GM19395 (cell line): ENCODE measurements around the gene TTYH3.
"Not testable (repeated sequence)": the region's sequence is repeated elsewhere in the genome, so short reads cannot be mapped to it uniquely, and the experiment has no call there.

ENCODE experiments used
- ATAC-seq: cut with Tn5 transposase; IDR thresholded peaks from one replicate; pipeline ENCODE4 v1.9.1; 2021; ENCODE audit warnings: mild to moderate bottlenecking, moderate library complexity; ENCODE audit not compliant: unreplicated experiment

The TTYH3 gene

DNA sequence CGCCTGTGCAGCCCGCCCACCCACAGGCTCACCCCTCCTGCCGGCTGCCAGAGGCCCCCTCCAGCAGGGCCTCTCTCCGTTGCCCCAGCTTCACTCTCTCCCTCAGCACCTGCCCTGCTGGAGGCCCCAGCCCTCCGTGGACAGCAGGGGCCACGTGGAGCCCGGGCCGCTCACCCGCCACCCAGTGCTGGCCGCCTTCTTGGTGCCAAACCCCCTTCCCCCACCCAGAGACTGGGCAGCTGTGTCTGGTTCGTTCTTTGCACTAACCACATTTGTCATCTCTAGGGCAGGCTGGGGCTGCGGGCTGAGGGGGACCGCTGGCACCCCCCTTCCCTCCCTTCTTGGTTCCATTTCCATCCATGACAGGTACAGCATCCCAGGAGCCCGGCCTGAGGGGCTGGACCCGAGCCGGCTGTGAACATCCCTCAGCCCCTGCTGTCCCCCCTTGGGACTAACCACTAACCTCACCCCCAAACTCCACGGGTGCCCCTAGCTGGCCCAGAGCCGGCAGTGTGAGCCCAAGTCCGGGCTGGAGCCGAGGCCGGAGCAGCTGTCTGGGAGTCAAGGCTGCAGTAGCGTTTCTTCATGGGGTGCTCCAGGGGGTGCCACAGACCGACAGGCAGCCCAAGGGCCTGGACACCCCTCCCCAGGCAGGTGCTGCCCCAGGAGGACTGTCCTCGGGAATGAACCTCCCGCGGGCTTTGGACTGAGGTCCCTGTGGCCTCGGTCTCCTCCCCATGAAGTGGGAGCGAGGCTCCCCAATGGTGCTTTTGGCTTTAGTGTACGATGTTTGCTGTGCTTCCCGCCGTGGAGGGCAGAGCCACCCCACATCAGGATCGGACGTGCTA lies 30.7 kb downstream of the TTYH3 start:
- ATAC-seq = no peak

DNA sequence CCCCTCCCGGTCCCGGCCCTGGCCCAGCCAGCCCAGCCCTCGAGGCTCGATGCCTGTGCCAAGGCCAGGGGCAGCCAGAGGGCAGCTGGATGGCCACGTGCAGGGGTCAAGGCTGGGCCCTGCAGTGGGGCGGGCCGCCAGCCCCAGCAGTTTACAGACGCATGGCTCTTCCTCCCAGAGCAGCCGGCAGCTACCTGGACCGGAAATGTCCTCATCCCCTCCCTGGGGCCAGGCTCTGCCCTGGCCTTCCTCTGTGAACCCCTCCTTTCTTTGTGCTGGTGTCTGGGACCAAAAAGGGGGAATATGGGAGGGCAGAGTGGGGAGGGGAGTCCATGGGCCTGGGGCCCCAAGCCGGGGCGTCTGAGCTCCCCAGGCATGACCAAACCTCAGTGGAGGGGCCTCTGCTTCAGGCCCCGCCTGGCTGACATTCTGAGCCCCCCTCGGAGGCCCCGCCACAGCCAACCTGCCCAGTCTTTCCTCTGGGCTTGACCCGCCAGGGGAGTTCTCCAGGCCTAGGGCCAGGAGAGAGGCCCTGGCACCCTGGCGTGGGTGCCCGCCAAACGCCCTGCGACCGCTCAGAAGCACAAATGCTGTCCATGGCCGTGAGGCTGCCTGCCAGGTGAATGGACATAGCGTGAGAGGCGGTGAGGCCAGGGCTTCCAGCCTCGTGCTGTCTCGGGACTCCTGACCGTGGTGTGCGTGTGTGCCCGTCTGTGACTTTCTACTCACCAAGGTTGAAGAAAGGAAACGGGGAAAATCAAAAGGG lies 31.5 kb downstream of the TTYH3 start:
- no peak for ATAC-seq

DNA sequence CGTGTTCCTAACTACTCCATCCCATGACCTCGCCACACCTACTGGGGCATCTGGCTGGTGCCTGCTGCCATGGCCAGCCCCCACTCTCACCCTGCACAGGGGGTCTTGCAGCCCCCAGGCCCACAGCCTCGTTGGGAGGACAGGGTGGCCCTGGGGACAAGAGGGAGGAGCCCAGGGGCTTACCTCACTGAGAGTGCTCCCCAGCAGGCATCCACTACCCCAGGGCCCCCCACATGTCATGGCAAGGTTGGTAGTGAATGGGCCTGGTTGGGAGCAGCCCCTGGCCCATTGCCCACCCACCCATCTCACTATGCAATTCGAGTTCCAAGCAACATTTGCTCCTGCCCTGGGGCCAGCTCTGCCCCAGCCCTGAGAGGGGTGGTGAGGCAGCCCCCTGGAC lies 32.2 kb downstream of the TTYH3 start:
- no peak for ATAC-seq

GRCh38 chr7:2665359-2665791 lies 33.6 kb downstream of the TTYH3 start:
- no peak for ATAC-seq

GRCh38 chr7:2666155-2666554 lies 34.4 kb downstream of the TTYH3 start:
- ATAC-seq = no peak

DNA sequence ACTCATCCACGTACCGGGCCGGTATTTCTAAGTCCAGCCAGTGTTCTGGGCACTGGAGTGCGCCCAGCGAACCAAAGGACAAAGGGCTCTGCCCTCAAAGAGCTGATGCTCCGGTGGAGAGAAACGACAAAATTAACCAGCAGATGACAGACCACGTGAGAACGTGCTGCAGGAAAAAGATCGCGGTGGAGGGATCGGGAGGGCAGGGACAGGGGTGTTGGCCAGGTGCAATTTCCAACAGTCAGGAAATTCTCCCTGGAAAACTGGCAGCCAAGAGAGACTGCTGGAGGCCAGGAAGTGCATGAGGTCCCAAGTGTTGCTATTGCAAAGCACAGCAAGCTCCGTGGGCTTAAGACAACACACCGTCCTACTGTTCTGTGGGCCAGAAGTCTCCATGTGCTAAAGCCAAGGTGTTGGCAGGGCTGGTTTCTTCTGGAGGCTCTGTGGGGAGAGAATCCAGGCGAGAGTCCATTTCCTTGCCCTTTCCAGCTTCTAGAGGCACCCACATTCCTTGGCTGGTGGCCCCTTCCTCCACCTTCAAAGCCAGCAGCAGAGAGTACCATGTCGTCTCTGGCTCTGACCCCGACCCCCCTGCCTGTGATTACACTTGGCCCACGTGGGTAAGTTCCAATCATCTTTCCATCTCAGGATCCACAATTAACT lies 34.9 kb downstream of the TTYH3 start:
- ATAC-seq = no peak

GRCh38 chr7:2667843-2668242 lies 36.1 kb downstream of the TTYH3 start:
- no peak for ATAC-seq

DNA sequence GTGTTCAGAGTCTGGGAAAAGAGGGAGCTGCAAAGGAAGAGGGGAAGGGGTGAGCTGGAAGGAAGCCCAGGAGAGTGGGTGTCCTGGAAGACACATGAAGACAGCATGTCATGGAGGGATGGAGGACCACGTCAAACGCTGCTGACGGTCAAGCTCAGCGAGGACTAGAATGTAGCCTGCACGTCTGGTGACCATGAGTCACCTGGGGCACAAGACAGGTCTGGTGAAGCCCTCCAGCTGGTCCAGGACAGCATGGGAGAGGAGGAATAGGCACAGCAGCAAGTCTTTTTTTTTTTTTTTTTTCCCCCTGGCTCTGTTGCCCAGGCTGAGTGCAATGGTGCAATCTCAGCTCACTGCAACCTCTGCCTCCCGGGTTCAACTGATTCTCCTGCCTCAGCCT lies 36.6 kb downstream of the TTYH3 start:
- no peak for ATAC-seq

- no peak for ATAC-seq
Observed at GRCh38 chr7:2670171-2670570, 38.4 kb downstream of the TTYH3 start.

DNA sequence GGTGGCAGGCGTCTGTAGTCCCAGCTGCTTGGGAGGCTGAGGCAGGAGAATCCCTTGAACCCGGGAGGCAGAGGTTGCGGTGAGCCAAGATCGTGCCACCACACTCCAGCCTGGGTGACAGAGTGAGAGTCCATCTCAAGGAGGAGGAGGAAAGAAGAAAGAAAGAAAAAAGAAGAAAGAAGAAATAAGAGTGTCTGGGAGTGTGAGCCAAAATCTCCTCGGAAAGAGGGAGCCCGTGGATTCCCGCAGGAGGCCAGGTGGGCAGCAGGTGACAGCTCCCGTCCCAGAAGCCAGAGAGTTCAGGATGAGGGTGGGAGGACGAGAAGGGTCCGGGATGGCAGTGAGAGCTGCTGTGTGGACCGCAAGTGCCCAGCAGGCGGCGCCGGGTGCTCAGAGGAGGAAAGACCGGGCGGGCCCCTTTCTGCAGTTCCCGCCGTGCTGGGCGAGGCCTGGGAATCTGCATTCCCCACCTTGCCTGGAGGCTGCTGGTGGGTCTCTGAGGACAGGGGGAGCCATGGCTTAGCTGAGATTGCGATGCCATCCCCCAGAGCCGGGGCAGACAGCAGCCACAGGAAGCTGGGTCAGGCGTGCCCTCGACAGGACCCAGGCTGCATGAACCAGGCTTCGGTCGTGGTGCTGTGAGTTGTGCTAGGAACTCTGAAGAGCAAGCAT lies 39.1 kb downstream of the TTYH3 start:
- ATAC-seq = peak; percentile 62

GRCh38 chr7:2673214-2673613 lies 41.4 kb downstream of the TTYH3 start:
- not testable (repeated sequence) for ATAC-seq

GRCh38 chr7:2673934-2674333 lies 42.1 kb downstream of the TTYH3 start:
- no peak for ATAC-seq

DNA sequence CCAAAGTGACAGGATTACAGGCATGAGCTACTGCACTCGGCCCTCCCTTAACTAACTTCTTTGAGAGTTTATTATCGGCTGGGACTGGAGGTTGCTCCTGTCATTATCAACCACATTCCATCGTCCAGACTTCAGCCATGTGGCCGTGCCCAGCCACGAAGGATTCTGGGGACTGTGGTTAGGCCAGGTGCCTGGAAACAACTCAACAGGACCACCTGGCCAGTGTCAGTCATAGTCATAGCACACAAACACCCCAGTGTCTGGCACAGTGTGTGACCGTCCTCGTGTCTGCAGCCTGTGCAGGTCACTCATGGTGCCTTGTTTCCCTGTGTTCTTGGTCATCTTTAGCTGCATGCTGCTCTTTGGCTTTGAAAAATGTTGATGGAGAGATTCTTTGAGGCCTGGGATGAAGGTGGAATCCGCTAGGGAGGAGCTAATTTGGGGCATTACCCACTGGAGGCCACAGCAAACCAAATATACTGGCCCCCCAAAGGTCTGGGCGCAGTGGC lies 43.5 kb downstream of the TTYH3 start:
- no peak for ATAC-seq

DNA sequence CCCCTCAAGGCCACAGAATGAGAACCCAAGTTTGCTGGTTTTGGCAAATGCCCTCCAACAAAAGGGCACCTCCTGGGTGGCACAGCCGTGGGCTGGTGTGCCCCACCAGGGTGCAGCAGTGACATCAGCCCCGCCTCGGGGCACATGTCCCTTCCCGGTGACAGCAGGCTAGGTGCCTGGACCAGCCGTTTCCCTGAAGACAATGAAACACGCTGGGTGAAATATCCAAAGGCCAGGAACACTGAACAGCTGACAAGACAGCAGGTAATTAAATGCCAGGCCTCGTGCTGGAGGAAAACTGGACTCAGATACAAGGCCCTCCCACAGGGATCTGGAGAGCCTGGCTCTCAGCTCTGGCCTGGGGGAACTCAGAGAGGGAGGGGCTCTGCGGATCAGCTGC lies 44.8 kb downstream of the TTYH3 start:
- ATAC-seq = not testable (repeated sequence)

GRCh38 chr7:2678454-2678853 lies 46.7 kb downstream of the TTYH3 start:
- not testable (repeated sequence) for ATAC-seq

GRCh38 chr7:2679135-2680127 lies 47.6 kb downstream of the TTYH3 start:
- ATAC-seq = not testable (repeated sequence)

DNA sequence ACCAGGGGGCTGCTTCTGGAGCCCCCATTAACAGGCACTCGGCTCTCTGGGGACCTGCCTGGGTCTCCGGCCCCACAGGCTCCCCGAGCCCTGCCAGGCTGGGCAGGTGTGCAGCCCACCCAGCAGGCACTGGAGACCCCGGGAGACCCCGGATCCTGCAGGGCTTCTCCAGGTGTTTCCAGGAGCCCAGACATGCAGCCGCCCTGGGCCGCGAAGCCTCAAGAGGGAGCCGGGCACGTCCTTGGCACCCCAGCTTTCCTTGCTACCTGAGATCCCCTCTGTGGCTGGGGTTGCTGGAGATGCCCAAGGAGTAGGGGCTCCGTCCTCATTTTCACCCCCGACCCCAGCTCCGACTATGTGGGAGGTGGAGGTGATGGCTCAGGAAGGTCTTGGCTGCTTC lies 48.5 kb downstream of the TTYH3 start:
- no peak for ATAC-seq

GRCh38 chr7:2680792-2681490 lies 49.2 kb downstream of the TTYH3 start:
- no peak for ATAC-seq
